ENCODE measurements around the gene HDAC4. TPM values are rescaled to one million over a fixed set of nuclear protein-coding genes. Genes with fewer than 3 reads are reported as not detected.

The HDAC4 gene
- total and polyA plus RNA-seq, 9 of the 15 experiments (the other 6 are each of a cell fraction or from before 2014, with no cell fraction given) = 0.11 to 20.2 (median 4.0) TPM

DNA sequence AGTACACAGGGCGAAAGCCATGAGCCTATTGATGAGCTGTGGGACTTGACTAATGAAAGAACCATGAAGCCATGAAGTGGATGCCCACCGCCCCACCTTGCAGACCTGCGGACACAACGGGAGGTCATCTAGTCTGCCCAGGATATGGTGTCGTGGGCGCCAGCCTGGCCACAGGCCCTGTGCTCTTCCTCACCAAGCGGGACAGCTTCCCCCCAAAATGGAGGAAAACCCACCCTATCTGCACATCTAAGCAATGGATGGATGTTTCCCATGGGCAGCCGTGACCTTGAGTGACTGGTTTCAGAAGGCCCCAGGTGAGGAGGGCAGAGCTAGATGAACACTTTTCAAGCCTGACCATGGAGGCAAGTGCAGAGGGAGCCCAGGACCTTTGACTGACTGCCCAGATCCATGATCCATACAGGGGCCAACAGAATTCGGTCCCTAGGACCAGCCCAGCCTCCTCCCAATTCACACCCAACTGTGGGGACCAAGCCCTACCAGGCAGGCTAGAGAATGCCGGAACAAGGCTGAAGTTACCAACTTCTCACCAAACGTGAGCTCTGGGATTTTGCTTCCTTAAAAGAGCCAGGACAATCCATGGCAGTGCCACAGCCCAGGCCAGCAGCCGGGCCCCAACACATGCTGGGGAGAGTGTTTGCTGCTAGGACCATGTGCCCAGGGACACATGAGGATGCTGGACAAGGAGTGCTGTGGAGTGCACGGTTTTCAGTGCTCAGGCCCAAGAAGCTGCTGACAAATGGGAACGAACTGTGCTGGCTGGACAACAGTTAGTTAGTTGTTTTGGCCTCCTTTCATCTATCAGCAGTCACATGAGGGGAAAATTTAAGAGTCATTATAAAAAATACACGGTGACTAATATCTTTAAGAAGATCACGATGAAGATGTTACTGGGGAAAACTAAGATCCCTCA lies 249.4 kb downstream of the HDAC4 start:
- intact Hi-C loops (cut with micrococcal nuclease) = no loop called here
- Histone ChIP-seq H3K4me2 (ENCODE audit: insufficient read depth, low read length) (no peak overlapping the region), H3K79me2 (ENCODE audit: control insufficient read depth, insufficient read depth, low read length) (no peaks in the 10 kb centered on the region), H3K36me3 (ENCODE audit: control insufficient read depth, insufficient read depth, low read length) (peaks cover 2% of the 10 kb centered on the region; the same call in 1 of the 3 replicates), H3K9me3 (replicated peaks; ENCODE audit: control insufficient read depth, insufficient read depth, low read depth, low read length) (no peaks in the 10 kb centered on the region), H3K9ac (ENCODE audit: insufficient read depth in 1 of 2, low read depth in 2 of 2, low read length in 2 of 2) (no peak overlapping the region), H3K27me3 (ENCODE audit: control insufficient read depth in 2 of 2, insufficient read depth in 2 of 2, low read length in 2 of 2) (no peaks in the 10 kb centered on the region), H3K27ac (ENCODE audit: extremely low read depth, low read depth, low read length) (no peak overlapping the region), H3K4me1 (replicated peaks in 1 of 2; ENCODE audit: control insufficient read depth in 2 of 2, insufficient read depth in 2 of 2, low read length in 2 of 2) (no peaks in the 10 kb centered on the region), H2AFZ (ENCODE audit: low read depth, low read length) (no peak overlapping the region), H4K20me1 (replicated peaks; ENCODE audit: control insufficient read depth, insufficient read depth, low read length) (no peaks in the 10 kb centered on the region), H3K9me1 (ENCODE audit: control insufficient read depth, insufficient read depth, low read length) (no peaks in the 10 kb centered on the region), H3K4me3 (no peak overlapping the region)
- FAIRE-seq = no peak
- TF ChIP-seq ADNP (tag; IDR thresholded peaks at IDR 0.05) (no peak), BACH1 (tag; IDR thresholded peaks at IDR 0.05) (no peak), CBX1 (IDR thresholded peaks at IDR 0.05; ENCODE audit: low read depth) (no peak), PHB2 (IDR thresholded peaks at IDR 0.05; ENCODE audit: low read depth) (no peak), SMARCA4 (IDR thresholded peaks at IDR 0.05) (no peak), ZNF384 (IDR thresholded peaks at IDR 0.05; ENCODE audit: low read depth, low read length) (no peak), SP1 (CRISPR knock-in tag; IDR thresholded peaks at IDR 0.05) (no peak), FOSL1 (tag; conservative IDR thresholded peaks at IDR 0.05) (no peak)
- in situ Hi-C loops (cut with MboI) = no loop called here
- POLR2A ChIA-PET = interaction anchor here (0.6 kb wide), 1 partner anchor 189 kb away, joined by 3 read pairs; no protein-coding TSS in a partner anchor
- CTCF ChIA-PET (ENCODE audit: low intra/inter-chr PET ratio) = no interaction called here
- no TSS peak for BruUV-seq (replicated peaks)
- no peak for DNase-seq (ENCODE audit: extremely low read depth in 1 of 4, low spot score in 3 of 4)
- 80% methylated on average over 14 of the region's 16 CpGs for WGBS (ENCODE audit: insufficient coverage, low coverage, missing lambda C conversion rate)
- no peak for ATAC-seq
